Activated B cell treated with CpG ODN at 0.5 μM for 24 hours (primary cell): Measurements from ENCODE around the gene TAS2R13. TPM values are rescaled to one million over a fixed set of nuclear protein-coding genes. Genes with fewer than 3 reads are reported as not detected.

Source experiments
- ATAC-seq: fragments of 200-7000 bp; cut with Tn5 transposase; one replicate; pipeline ENCODE4 v1.10.0; 2021; ENCODE audit warnings: low read depth, mild to moderate bottlenecking, moderate library complexity
- CTCF ChIA-PET: fragments of 350-600 bp; sonication (Branson Sonifier 250); formaldehyde crosslinking; loops from one replicate; lab custom pipeline; 2021; ENCODE audit warnings: antibody characterized with exemption; lab: Charles Lee
- POLR2A ChIA-PET: fragments of 350-600 bp; sonication (Branson Sonifier 250); formaldehyde crosslinking; loops from one replicate; lab custom pipeline; 2021; ENCODE audit warnings: antibody characterized with exemption; lab: Charles Lee
- DNase-seq: peaks from one replicate; pipeline ENCODE4 v3.0.0; 2022
- H3K27ac Mint-ChIP-seq: one replicate; pipeline ENCODE4 v1.8.0; 2020; ENCODE audit warnings: mixed read lengths
- H3K27me3 Mint-ChIP-seq: one replicate; pipeline ENCODE4 v1.8.0; 2021; ENCODE audit warnings: mixed read lengths
- H3K36me3 Mint-ChIP-seq: one replicate; pipeline ENCODE4 v1.8.0; 2021; ENCODE audit warnings: low read depth, mixed read lengths
- H3K4me1 Mint-ChIP-seq: one replicate; pipeline ENCODE4 v1.8.0; 2021; ENCODE audit warnings: mixed read lengths
- H3K4me3 Mint-ChIP-seq: one replicate; pipeline ENCODE4 v1.8.0; 2020; ENCODE audit warnings: mild to moderate bottlenecking, mixed read lengths
- H3K9me3 Mint-ChIP-seq: one replicate; pipeline ENCODE4 v1.8.0; 2020; ENCODE audit warnings: mixed read lengths
- CTCF ChIP-seq: fragments of 200-600 bp; IDR thresholded peaks from one replicate; pipeline ENCODE4 v1.8.0; 2022; ENCODE audit warnings: antibody characterized with exemption, mild to moderate bottlenecking
- intact Hi-C: fragments of 100-400 bp; cut with micrococcal nuclease; formaldehyde crosslinking; loops from one replicate; pipeline ENCODE4 v1.15.1; 2024
- total RNA-seq: library from RNA; stranded (reverse); gene quantifications from 2 replicates; pipeline ENCODE4 v1.2.3, GENCODE V29; 2022

Gene TAS2R13
- total RNA-seq, 1 donor from 2014 or later, result 1.00 TPM

- POLR2A ChIA-PET, result no interaction called here
- Mint-ChIP-seq H3K9me3 (no peaks in the 10 kb centered on the region), H3K27me3 (no peaks in the 10 kb centered on the region), H3K36me3 (no peaks in the 10 kb centered on the region), H3K4me1 (no peaks in the 10 kb centered on the region), H3K27ac (no peak within 1 kb of the TSS), H3K4me3 (no peak within 1 kb of the TSS)
- intact Hi-C loops, result no loop called here
- CTCF ChIA-PET, result no interaction called here
- TF ChIP-seq CTCF, result no peak
- DNase-seq, result no peak
- no peak for ATAC-seq
Observed at GRCh38 chr12:10928746-10929286, 19.5 kb upstream of the TAS2R13 start, which contains the start of gene PRH2. TSS of gene PRH2 (plus strand) at chr12:10929236. CDS start at chr12:10929274, 38 bp downstream.

DNA sequence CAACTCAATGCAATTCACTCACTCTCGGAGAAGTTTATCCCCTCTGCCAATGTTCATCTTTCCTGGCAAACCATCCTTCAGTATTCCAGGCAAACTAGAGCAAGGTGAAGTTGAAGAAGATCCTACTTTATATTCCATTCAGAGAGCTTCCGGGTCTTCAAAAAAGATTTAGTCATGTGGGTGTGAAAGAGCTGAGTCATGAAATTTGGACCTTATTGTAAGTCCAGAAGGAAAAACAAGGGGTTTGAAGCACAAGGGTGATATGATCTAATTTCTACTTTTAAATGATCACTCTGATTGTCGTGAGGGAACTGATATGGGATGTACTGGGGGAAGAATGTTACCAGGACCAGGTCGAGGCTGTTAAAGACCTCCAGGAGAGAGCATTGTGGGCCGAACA lies 16.9 kb upstream of the TAS2R13 start:
- H3K36me3 Mint-ChIP-seq, result no peaks in the 10 kb centered on the region
- ATAC-seq (no peak), DNase-seq (no peak)
- H3K27ac Mint-ChIP-seq, result no peak overlapping the region
- no peaks in the 10 kb centered on the region for H3K4me1 Mint-ChIP-seq
- H3K27me3 Mint-ChIP-seq, result no peaks in the 10 kb centered on the region
- no peak overlapping the region for H3K4me3 Mint-ChIP-seq
- intact Hi-C loops, result no loop called here
- POLR2A ChIA-PET, result no interaction called here
- TF ChIP-seq CTCF, result no peak
- CTCF ChIA-PET, result no interaction called here
- H3K9me3 Mint-ChIP-seq, result no peaks in the 10 kb centered on the region

DNA sequence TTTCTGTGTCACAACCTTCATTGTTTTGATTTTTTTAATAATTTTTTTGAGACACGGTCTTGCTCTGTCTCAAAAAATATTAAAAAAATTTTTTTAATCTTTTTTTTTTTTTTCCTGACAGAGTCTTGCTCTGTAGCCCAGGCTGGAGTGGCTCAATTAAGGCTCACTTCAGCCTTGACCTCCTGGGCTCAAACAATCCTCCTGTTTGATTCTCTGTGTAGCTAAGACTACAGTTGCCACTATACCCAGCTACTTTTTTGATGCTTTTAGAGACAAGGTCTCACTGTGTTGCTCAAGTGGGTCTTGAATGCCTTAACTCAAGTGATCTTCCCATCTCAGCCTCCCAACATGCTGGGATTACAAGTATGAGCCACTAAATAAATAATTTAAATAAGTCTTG lies 10.4 kb upstream of the TAS2R13 start:
- DNase-seq (no peak), ATAC-seq (no peak)
- Mint-ChIP-seq H3K27me3 (no peaks in the 10 kb centered on the region), H3K27ac (no peak overlapping the region), H3K4me1 (no peaks in the 10 kb centered on the region), H3K9me3 (no peaks in the 10 kb centered on the region), H3K4me3 (no peak overlapping the region), H3K36me3 (no peaks in the 10 kb centered on the region)
- ChIA-PET POLR2A (no interaction called here), CTCF (no interaction called here)
- intact Hi-C loops, result no loop called here
- TF ChIP-seq CTCF, result no peak

DNA sequence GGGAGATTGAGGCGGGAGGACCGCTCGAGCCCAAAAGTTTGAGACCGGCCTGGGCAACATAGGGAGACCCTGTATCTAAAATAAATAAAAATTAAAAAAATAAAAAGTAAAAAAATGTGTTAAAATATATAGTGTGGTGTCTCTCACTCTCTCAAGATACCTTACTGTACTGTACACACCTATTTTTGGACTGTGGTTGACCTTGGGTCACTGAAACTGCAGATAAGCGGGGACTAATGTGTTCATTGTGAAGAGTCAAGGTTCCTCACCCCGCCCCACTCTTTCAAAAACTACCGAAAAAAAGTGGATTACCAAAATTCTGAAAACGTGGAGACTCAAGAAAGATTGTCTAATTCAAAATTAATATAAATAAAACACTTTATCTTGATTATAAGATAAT lies 1.0 kb upstream of the TAS2R13 start:
- H3K4me3 Mint-ChIP-seq, result no peak overlapping the region
- POLR2A ChIA-PET, result no interaction called here
- H3K27me3 Mint-ChIP-seq, result no peaks in the 10 kb centered on the region
- no peak for DNase-seq
- H3K4me1 Mint-ChIP-seq, result no peaks in the 10 kb centered on the region
- H3K27ac Mint-ChIP-seq, result no peak overlapping the region
- H3K36me3 Mint-ChIP-seq, result peaks cover 6% of the 10 kb centered on the region
- no peak for TF ChIP-seq CTCF
- CTCF ChIA-PET, result no interaction called here
- no peak for ATAC-seq
- intact Hi-C loops, result no loop called here
- peaks cover 3% of the 10 kb centered on the region for H3K9me3 Mint-ChIP-seq

GRCh38 chr12:10904686-10905085 lies 4.7 kb downstream of the TAS2R13 start:
- DNase-seq (no peak), ATAC-seq (no peak)
- peaks cover 28% of the 10 kb centered on the region for H3K36me3 Mint-ChIP-seq
- intact Hi-C loops, result no loop called here
- H3K4me1 Mint-ChIP-seq, result no peaks in the 10 kb centered on the region
- no peak overlapping the region for H3K27ac Mint-ChIP-seq
- no peaks in the 10 kb centered on the region for H3K27me3 Mint-ChIP-seq
- ChIA-PET CTCF (no interaction called here), POLR2A (no interaction called here)
- H3K9me3 Mint-ChIP-seq, result peaks cover 29% of the 10 kb centered on the region
- no peak for TF ChIP-seq CTCF
- H3K4me3 Mint-ChIP-seq, result no peak overlapping the region
